GM23248 (cell line): ENCODE results near the gene SLIT3.

ENCODE experiments used
- EZH2 ChIP-seq: fragments of 200-600 bp; sonication (generic); IDR thresholded peaks from 2 replicates; pipeline ENCODE4 v1.6.1; 2018; ENCODE audit warnings: antibody characterized with exemption, mild to moderate bottlenecking; ENCODE audit not compliant: insufficient read depth, poor library complexity, severe bottlenecking
- EZH2phosphoT487 ChIP-seq: fragments of 200-600 bp; sonication (generic); IDR thresholded peaks from 2 replicates; pipeline ENCODE4 v1.6.1; 2018; ENCODE audit warnings: antibody characterized with exemption, moderate library complexity, mild to moderate bottlenecking, low read depth; ENCODE audit not compliant: insufficient read depth

DNA sequence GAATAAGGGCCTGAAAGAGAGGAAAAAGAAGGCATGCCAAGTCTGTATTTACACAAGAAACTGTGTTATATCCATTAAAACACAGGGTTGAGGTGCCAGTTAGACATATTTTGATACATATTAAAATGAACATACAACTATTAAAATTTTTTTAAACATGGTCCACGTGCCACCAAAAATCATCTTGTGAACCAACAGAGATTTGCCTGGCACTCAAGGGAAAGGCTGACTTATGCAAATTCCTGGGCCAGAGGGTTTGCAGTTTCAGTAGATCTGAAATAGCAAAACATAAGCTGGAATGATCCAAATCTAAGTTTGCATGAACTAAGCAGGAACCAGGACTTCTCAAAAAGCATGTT, 168.7 kb downstream of the SLIT3 start:
- TF ChIP-seq EZH2phosphoT487 (no peak), EZH2 (no peak)
